IMR-90 (cell line): Measurements from ENCODE around the gene FAT1. TPM values are rescaled to one million over a fixed set of nuclear protein-coding genes. Genes with fewer than 3 reads are reported as not detected.

Experiments used
- ATAC-seq: fragments of 200-7000 bp; cut with Tn5 transposase; 2 replicates; pipeline ENCODE4 v1.9.1; 2020; ENCODE audit warnings: low read depth, mild to moderate bottlenecking, moderate library complexity
- BruUV-seq: library from RNA; stranded (reverse); fragments of 400-500 nt; replicated peaks from 2 replicates; lab custom pipeline; 2021; lab: Mats Ljungman, UMichigan
- CTCF ChIA-PET: fragments of 300-600 bp; formaldehyde crosslinking; extraction: SDS; loops from one replicate; lab custom pipeline; 2021; ENCODE audit warnings: antibody characterized with exemption; lab: Yijun Ruan, JAX
- POLR2A ChIA-PET: fragments of 300-600 bp; sonication (Branson Sonifier 250); formaldehyde crosslinking; loops from one replicate; lab custom pipeline; 2022; ENCODE audit warnings: antibody characterized with exemption; ENCODE audit not compliant: unreplicated experiment; lab: Charles Lee
- DNase-seq: peaks from one replicate; pipeline ENCODE4 v3.0.0; 2013
- H2AFZ ChIP-seq: replicated peaks from 2 replicates; pipeline ENCODE3; 2013; ENCODE audit warnings: low read length, mild to moderate bottlenecking; ENCODE audit not compliant: poor library complexity
- H2AK5ac ChIP-seq: 2 replicates; pipeline ENCODE4 v1.6.1; 2013; ENCODE audit warnings: low read depth, low read length, inconsistent platforms
- H2AK9ac ChIP-seq: replicated peaks from 2 replicates; pipeline ENCODE3; 2013; ENCODE audit warnings: mild to moderate bottlenecking, low read depth, low read length, moderate library complexity; ENCODE audit not compliant: poor library complexity
- H2BK120ac ChIP-seq: 2 replicates; pipeline ENCODE4 v1.6.1; 2013; ENCODE audit warnings: low read depth, low read length, inconsistent platforms
- H2BK15ac ChIP-seq: 3 replicates; pipeline ENCODE4 v1.6.1; 2013; ENCODE audit warnings: low read depth, low read length, inconsistent platforms
- H2BK20ac ChIP-seq: 2 replicates; pipeline ENCODE4 v1.6.1; 2013; ENCODE audit warnings: low read depth, mild to moderate bottlenecking, inconsistent platforms, low read length, moderate library complexity
- H2BK5ac ChIP-seq: 2 replicates; pipeline ENCODE4 v1.6.1; 2013; ENCODE audit warnings: mild to moderate bottlenecking, low read depth, low read length, inconsistent platforms; ENCODE audit not compliant: poor library complexity, severe bottlenecking
- H3K14ac ChIP-seq: replicated peaks from 2 replicates; pipeline ENCODE4 v1.6.1; 2013; ENCODE audit warnings: low read depth, low read length, inconsistent platforms
- H3K18ac ChIP-seq: 2 replicates; pipeline ENCODE4 v1.6.1; 2013; ENCODE audit warnings: low read depth, low read length, control low read depth
- H3K23ac ChIP-seq: 2 replicates; pipeline ENCODE4 v1.6.1; 2013; ENCODE audit warnings: low read depth, low read length, inconsistent platforms
- H3K27ac ChIP-seq: 2 replicates; pipeline ENCODE4 v1.5.1; 2013; ENCODE audit warnings: mild to moderate bottlenecking, control low read depth, low read length; ENCODE audit not compliant: insufficient read depth
- H3K27me3 ChIP-seq: 2 replicates; pipeline ENCODE4 v1.6.1; 2013; ENCODE audit warnings: low read length; ENCODE audit not compliant: control insufficient read depth, insufficient read depth
- H3K36me3 ChIP-seq: 2 replicates; pipeline ENCODE4 v1.6.1; 2013; ENCODE audit warnings: low read length, mixed read lengths; ENCODE audit not compliant: control insufficient read depth, insufficient read depth
- H3K4ac ChIP-seq: 2 replicates; pipeline ENCODE4 v1.6.1; 2013; ENCODE audit warnings: low read depth, low read length, inconsistent platforms
- H3K4me1 ChIP-seq: 2 replicates; pipeline ENCODE4 v1.6.1; 2013; ENCODE audit warnings: low read length, mixed read lengths; ENCODE audit not compliant: control insufficient read depth, insufficient read depth
- H3K4me2 ChIP-seq: 2 replicates; pipeline ENCODE4 v1.6.1; 2013; ENCODE audit warnings: low read depth, mild to moderate bottlenecking, control low read depth, low read length, moderate library complexity
- H3K4me3 ChIP-seq: 2 replicates; pipeline ENCODE4 v1.5.1; 2013; ENCODE audit warnings: low read depth, mild to moderate bottlenecking, control low read depth, low read length, moderate library complexity; ENCODE audit not compliant: insufficient read depth
- H3K56ac ChIP-seq: 2 replicates; pipeline ENCODE4 v1.6.1; 2013; ENCODE audit warnings: low read length, inconsistent platforms; ENCODE audit not compliant: insufficient read depth; ENCODE audit errors: extremely low read depth
- H3K79me1 ChIP-seq, 2 experiments: 2 replicates each; pipeline ENCODE4 v1.6.1; 2013; ENCODE audit warnings: low read length in 2 of 2, inconsistent platforms in 1 of 2, low read depth in 1 of 2
- H3K9ac ChIP-seq: 2 replicates; pipeline ENCODE4 v1.6.1; 2013; ENCODE audit warnings: low read depth, low read length, control low read depth
- H3K9me1 ChIP-seq: 2 replicates; pipeline ENCODE4 v1.6.1; 2013; ENCODE audit warnings: low read length, inconsistent platforms; ENCODE audit not compliant: insufficient read depth
- H3K9me3 ChIP-seq: 2 replicates; pipeline ENCODE4 v1.6.1; 2013; ENCODE audit warnings: low read length; ENCODE audit not compliant: control insufficient read depth, insufficient read depth
- H4K20me1 ChIP-seq: 2 replicates; pipeline ENCODE4 v1.6.1; 2013; ENCODE audit warnings: low read length, inconsistent platforms; ENCODE audit not compliant: insufficient read depth
- H4K5ac ChIP-seq: 2 replicates; pipeline ENCODE4 v1.6.1; 2013; ENCODE audit warnings: mild to moderate bottlenecking, low read depth, low read length, control low read depth
- H4K8ac ChIP-seq, 2 experiments: 2 replicates each; pipeline ENCODE4 v1.6.1; 2013; ENCODE audit warnings: low read depth in 2 of 2, low read length in 2 of 2, control low read depth in 1 of 2, inconsistent platforms in 1 of 2
- H4K91ac ChIP-seq: 2 replicates; pipeline ENCODE4 v1.6.1; 2013; ENCODE audit warnings: low read depth, low read length, inconsistent platforms; ENCODE audit not compliant: insufficient read depth
- BHLHE40 ChIP-seq: fragments of 150-350 bp; IDR thresholded peaks from 2 replicates; pipeline ENCODE4 v1.6.1; 2016; ENCODE audit warnings: mild to moderate bottlenecking, low read depth, low read length
- CEBPB ChIP-seq: IDR thresholded peaks from 2 replicates; pipeline ENCODE4 v1.6.1; 2012; ENCODE audit warnings: low read depth, low read length, improper control_type of control experiment
- FOS ChIP-seq: fragments of 150-350 bp; IDR thresholded peaks from 2 replicates; pipeline ENCODE4 v1.6.1; 2016; ENCODE audit warnings: low read depth, low read length
- MXI1 ChIP-seq: IDR thresholded peaks from 2 replicates; pipeline ENCODE4 v1.6.1; 2012; ENCODE audit warnings: low read depth, mild to moderate bottlenecking, low read length, moderate library complexity, borderline replicate concordance
- NFE2L2 ChIP-seq: fragments of 150-350 bp; IDR thresholded peaks from 2 replicates; pipeline ENCODE4 v1.6.1; 2016; ENCODE audit warnings: low read depth, mild to moderate bottlenecking, low read length
- POLR2A ChIP-seq: IDR thresholded peaks from 2 replicates; pipeline ENCODE4 v1.6.1; 2012; ENCODE audit warnings: mild to moderate bottlenecking, low read depth, low read length
- RCOR1 ChIP-seq: IDR thresholded peaks from 2 replicates; pipeline ENCODE4 v1.6.1; 2012; ENCODE audit warnings: mild to moderate bottlenecking, low read length, improper control_type of control experiment; ENCODE audit not compliant: insufficient replicate concordance
- RFX5 ChIP-seq: IDR thresholded peaks from 2 replicates; pipeline ENCODE4 v1.8.0; 2012; ENCODE audit warnings: low read depth, mild to moderate bottlenecking, low read length, moderate library complexity
- SMC3 ChIP-seq: fragments of 150-350 bp; IDR thresholded peaks from 2 replicates; pipeline ENCODE4 v1.6.1; 2016; ENCODE audit warnings: low read depth, mild to moderate bottlenecking, antibody characterized with exemption, low read length, moderate library complexity
- WGBS, 2 experiments: methylation state at CpG; one replicate each; pipeline versions ENCODE4 v1.1.5 to v1.1.7; 2013; ENCODE audit warnings: missing lambda C conversion rate in 2 of 2; ENCODE audit not compliant: insufficient read length in 1 of 2; ENCODE audit errors: extremely low coverage in 2 of 2; 5-methylcytosine and 5-hydroxymethylcytosine counted together
- dilution Hi-C: fragments of 300-500 bp; cut with HindIII; formaldehyde crosslinking; loops from one replicate; pipeline ENCODE4 v1.14.3; 2018; ENCODE audit warnings: low sequenced_read_pairs; ENCODE audit not compliant: unreplicated experiment
- in situ Hi-C: fragments of 300-500 bp; cut with MboI; formaldehyde crosslinking; loops from 3 replicates; pipeline ENCODE4 v1.14.3; 2019; ENCODE audit warnings: low sequenced_read_pairs, inconsistent platforms, mixed read lengths
- intact Hi-C: fragments of 100-400 bp; cut with micrococcal nuclease; formaldehyde crosslinking; loops from 2 replicates; pipeline ENCODE4 v1.10.0; 2022
- polyA plus RNA-seq, 3 experiments: library from polyadenylated mRNA; depleted of rRNA; stranded (reverse); fragments of >200 nt; gene quantifications; 2 replicates each; pipeline ENCODE4 v1.2.3, GENCODE V29; 2012; ENCODE audit warnings: low replicate concordance in 1 of 3
- total RNA-seq: library from RNA; depleted of rRNA; stranded (reverse); fragments of >200 nt; gene quantifications from 2 replicates; pipeline ENCODE4 v1.2.3, GENCODE V29; 2012
- TF ChIP-seq, protein P1 (sequence below): fragments of 150-350 bp; IDR thresholded peaks from 2 replicates; pipeline ENCODE4 v1.6.1; 2017; ENCODE audit warnings: mild to moderate bottlenecking, antibody characterized with exemption, low read length, low read depth

The FAT1 gene
- total and polyA plus RNA-seq, 2 of the 4 experiments (the other 2 are of a cell fraction), result 156 to 519 TPM

DNA sequence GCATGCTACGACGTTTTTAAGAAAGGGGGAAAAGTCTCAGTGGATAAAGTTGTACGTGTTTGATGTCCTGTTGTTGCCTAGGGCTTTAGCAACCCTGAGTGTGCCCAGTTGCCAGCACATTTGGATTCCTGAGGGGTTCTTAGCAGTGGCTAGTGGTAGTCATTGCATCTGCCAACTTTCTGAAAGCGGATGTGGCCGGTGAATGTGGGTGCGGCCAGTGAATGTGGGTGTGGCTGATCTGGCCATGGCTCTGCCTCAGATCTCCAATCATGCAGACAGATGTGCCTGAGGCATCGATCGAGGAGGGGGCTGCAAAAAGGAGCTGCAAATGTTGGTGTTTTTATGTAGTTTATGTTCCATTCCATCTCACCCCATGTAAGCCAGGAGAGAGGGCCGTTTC, 41.5 kb upstream of the FAT1 start:
- peak overlapping the region; percentile 54; the same call in 1 of the 2 replicates for H4K5ac ChIP-seq
- no peak overlapping the region for H2BK5ac ChIP-seq
- intact Hi-C loops, result no loop called here
- no peak overlapping the region for H2AK9ac ChIP-seq
- DNase-seq, result peak; percentile 20
- no peak overlapping the region for H3K4ac ChIP-seq
- H4K20me1 ChIP-seq, result no peaks in the 10 kb centered on the region
- no peak overlapping the region for H3K4me3 ChIP-seq
- no peak overlapping the region for H3K56ac ChIP-seq
- H3K23ac ChIP-seq, result no peak overlapping the region
- peaks cover 12% of the 10 kb centered on the region for H3K4me1 ChIP-seq
- 0 out of 2 replicates have a peak overlapping the region, but pooled peaks have one; percentile 4 for H3K14ac ChIP-seq
- no peaks in the 10 kb centered on the region; the same call in 1 of the 2 replicates for H3K9me1 ChIP-seq
- ATAC-seq, result peak; percentile 44
- no peak overlapping the region for H2AK5ac ChIP-seq
- no peaks in the 10 kb centered on the region for H3K9me3 ChIP-seq
- H3K18ac ChIP-seq, result peak overlapping the region; percentile 64; the same call in 1 of the 2 replicates
- dilution Hi-C loops, result no loop called here
- H3K9ac ChIP-seq, result no peak overlapping the region
- in situ Hi-C loops, result no loop called here
- no peak overlapping the region for H2BK15ac ChIP-seq
- H3K27me3 ChIP-seq, result no peaks in the 10 kb centered on the region
- TF ChIP-seq NFE2L2 (no peak), BHLHE40 (no peak), FOS (no peak), SMC3 (no peak), RFX5 (no peak), POLR2A (no peak), MXI1 (no peak), CEBPB (no peak), RCOR1 (no peak)
- TF ChIP-seq, protein P1, sequence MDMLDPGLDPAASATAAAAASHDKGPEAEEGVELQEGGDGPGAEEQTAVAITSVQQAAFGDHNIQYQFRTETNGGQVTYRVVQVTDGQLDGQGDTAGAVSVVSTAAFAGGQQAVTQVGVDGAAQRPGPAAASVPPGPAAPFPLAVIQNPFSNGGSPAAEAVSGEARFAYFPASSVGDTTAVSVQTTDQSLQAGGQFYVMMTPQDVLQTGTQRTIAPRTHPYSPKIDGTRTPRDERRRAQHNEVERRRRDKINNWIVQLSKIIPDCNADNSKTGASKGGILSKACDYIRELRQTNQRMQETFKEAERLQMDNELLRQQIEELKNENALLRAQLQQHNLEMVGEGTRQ, result no peak
- WGBS, 2 experiments, result no CpG with 5 or more reads among the region's 9 CpGs
- H2AFZ ChIP-seq, result peak overlapping the region; percentile 19
- ChIA-PET CTCF (interaction anchor here (1.0 kb wide), 1 partner anchor 18 kb away, joined by 3 read pairs; no protein-coding TSS in a partner anchor), POLR2A (no interaction called here)
- BruUV-seq, result no TSS peak
- peak overlapping the region in 1 of 2 experiments; percentile 49; a peak in 2 of 4 replicates for H4K8ac ChIP-seq
- no peaks in the 10 kb centered on the region for H3K36me3 ChIP-seq
- no peak overlapping the region for H2BK120ac ChIP-seq
- no peak overlapping the region for H3K27ac ChIP-seq
- H3K4me2 ChIP-seq, result peak overlapping the region; percentile 17; the same call in 1 of the 2 replicates
- no peak overlapping the region for H2BK20ac ChIP-seq
- H4K91ac ChIP-seq, result peak overlapping the region; percentile 16; the same call in 1 of the 2 replicates
- no peaks in the 10 kb centered on the region for H3K79me1 ChIP-seq
